Activated CD8-positive, alpha-beta memory T cell treated with anti-CD3 and anti-CD28 coated beads, Interleukin-2, amount 10 ng/mL, durations not matched to agents 7 days and 5 days (primary cell): Measurements from ENCODE around the gene DFFA. TPM values are rescaled to one million over a fixed set of nuclear protein-coding genes. Genes with fewer than 3 reads are reported as not detected.

Source experiments
- ATAC-seq: fragments of 150-1000 bp; cut with Tn5 transposase; one replicate; pipeline ENCODE4 v1.10.0; 2021; ENCODE audit warnings: moderate library complexity
- CTCF ChIA-PET: fragments of 350-600 bp; sonication (Branson Sonifier 250); formaldehyde crosslinking; loops from one replicate; lab custom pipeline; 2021; ENCODE audit warnings: antibody characterized with exemption; lab: Charles Lee
- DNase-seq: peaks from one replicate; pipeline ENCODE4 v3.0.0-alpha.2; 2020
- H3K27ac Mint-ChIP-seq: one replicate; pipeline ENCODE4 v1.8.0; 2021; ENCODE audit warnings: mild to moderate bottlenecking, mixed read lengths
- H3K27me3 Mint-ChIP-seq: one replicate; pipeline ENCODE4 v1.8.0; 2021; ENCODE audit warnings: mixed read lengths
- H3K36me3 Mint-ChIP-seq: one replicate; pipeline ENCODE4 v1.8.0; 2021; ENCODE audit warnings: mild to moderate bottlenecking, mixed read lengths
- H3K4me1 Mint-ChIP-seq: one replicate; pipeline ENCODE4 v1.8.0; 2021; ENCODE audit warnings: mixed read lengths
- H3K4me3 Mint-ChIP-seq: one replicate; pipeline ENCODE4 v1.8.0; 2021; ENCODE audit warnings: mild to moderate bottlenecking, moderate library complexity, mixed read lengths
- H3K9me3 Mint-ChIP-seq: one replicate; pipeline ENCODE4 v1.8.0; 2022; ENCODE audit warnings: low read depth, mixed read lengths
- total RNA-seq, 2 experiments: library from RNA; stranded (reverse); gene quantifications; one replicate each; pipeline ENCODE4 v1.2.3, GENCODE V29; 2021

Gene DFFA
- total RNA-seq, result 10 to 100 TPM; 40.9 to 45.1 TPM

- ATAC-seq (peak; percentile 82), DNase-seq (peak; percentile 97)
- CTCF ChIA-PET, result interaction anchor here (1.8 to 1.9 kb wide), 2 partner anchors 22 to 42 kb away, joined by 12 to 15 read pairs; partner anchors contain the start of gene CENPS
- Mint-ChIP-seq H3K4me3 (peak within 1 kb of the TSS; percentile 97), H3K36me3 (peaks cover 14% of the 10 kb centered on the region), H3K4me1 (peaks cover 45% of the 10 kb centered on the region), H3K27ac (peak within 1 kb of the TSS; percentile 92), H3K9me3 (no peaks in the 10 kb centered on the region), H3K27me3 (no peaks in the 10 kb centered on the region)
These were observed at the start of gene DFFA for GRCh38 chr1:10472220-10473144. Gene DFFA, minus strand, starts transcription at chr1:10472529. Its CDS starts 71 bp downstream, at chr1:10472458.

GRCh38 chr1:10521537-10522157 lies 49.3 kb upstream of the DFFA start:
- Mint-ChIP-seq H3K27ac (no peak overlapping the region), H3K36me3 (peaks cover 15% of the 10 kb centered on the region), H3K27me3 (no peaks in the 10 kb centered on the region), H3K9me3 (no peaks in the 10 kb centered on the region), H3K4me1 (peaks cover 36% of the 10 kb centered on the region), H3K4me3 (no peak overlapping the region)
- DNase-seq (no peak), ATAC-seq (peak; percentile 20)
- CTCF ChIA-PET, result interaction anchor here (0.7 to 5.2 kb wide), 6 partner anchors 8 to 388 kb away, joined by 3 to 24 read pairs (median 4); no protein-coding TSS in a partner anchor

GRCh38 chr1:10520952-10521351 lies 48.6 kb upstream of the DFFA start:
- CTCF ChIA-PET, result interaction anchor here (0.9 to 5.2 kb wide), 5 partner anchors 10 to 389 kb away, joined by 3 to 21 read pairs (median 5); no protein-coding TSS in a partner anchor
- Mint-ChIP-seq H3K4me3 (no peak overlapping the region), H3K4me1 (peaks cover 41% of the 10 kb centered on the region), H3K27me3 (no peaks in the 10 kb centered on the region), H3K27ac (no peak overlapping the region), H3K36me3 (peaks cover 15% of the 10 kb centered on the region), H3K9me3 (no peaks in the 10 kb centered on the region)
- ATAC-seq (no peak), DNase-seq (no peak)

DNA sequence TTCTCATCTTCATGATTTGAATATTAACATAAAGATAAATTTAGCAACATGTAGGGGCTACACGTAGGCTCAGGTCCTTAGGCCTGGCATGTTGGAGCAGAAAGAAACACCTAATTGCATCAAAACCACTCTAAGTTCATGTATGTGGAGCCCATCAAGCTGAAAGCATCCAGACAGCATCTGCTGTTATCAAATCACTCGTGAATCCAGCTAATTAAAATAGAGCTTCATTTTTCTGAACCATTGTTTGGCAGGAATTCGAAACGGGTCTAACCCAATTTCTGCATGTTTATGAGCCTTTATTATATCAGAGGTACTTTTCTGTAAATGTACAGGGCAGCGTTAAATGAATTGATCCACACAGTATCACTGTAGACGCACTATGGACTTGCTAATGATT lies 48.2 kb upstream of the DFFA start:
- CTCF ChIA-PET, result interaction anchor here (1.0 to 1.2 kb wide), 2 partner anchors 13 to 347 kb away, joined by 3 to 5 read pairs; no protein-coding TSS in a partner anchor
- H3K4me3 Mint-ChIP-seq, result no peak overlapping the region
- no peak for DNase-seq
- ATAC-seq, result no peak
- H3K27ac Mint-ChIP-seq, result no peak overlapping the region
- H3K27me3 Mint-ChIP-seq, result no peaks in the 10 kb centered on the region
- peaks cover 46% of the 10 kb centered on the region for H3K4me1 Mint-ChIP-seq
- peaks cover 15% of the 10 kb centered on the region for H3K36me3 Mint-ChIP-seq
- H3K9me3 Mint-ChIP-seq, result no peaks in the 10 kb centered on the region

DNA sequence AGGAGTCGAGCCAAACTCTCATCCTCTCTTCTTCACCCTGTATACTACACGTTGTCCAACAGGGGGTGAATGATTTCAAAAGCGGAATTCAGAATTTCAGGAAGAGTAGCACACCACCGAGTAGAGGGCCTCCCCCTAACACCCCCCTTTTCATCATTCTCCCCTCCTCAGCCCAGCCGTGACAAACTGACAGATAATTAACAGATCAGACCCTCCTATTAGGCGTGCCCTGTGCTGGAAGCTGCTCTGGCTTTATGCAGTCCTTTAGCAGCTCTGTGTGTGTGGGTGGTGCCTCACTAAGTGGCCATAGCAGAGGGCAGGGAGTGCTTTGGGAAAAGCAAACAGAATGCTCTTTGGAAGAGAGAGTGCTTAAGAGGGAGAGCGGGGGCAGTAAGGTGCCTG lies 46.7 kb upstream of the DFFA start:
- CTCF ChIA-PET, result interaction anchor here (0.8 to 1.2 kb wide), 2 partner anchors 24 to 27 kb away, joined by 3 read pairs; no protein-coding TSS in a partner anchor
- ATAC-seq, result no peak
- H3K4me1 Mint-ChIP-seq, result peaks cover 50% of the 10 kb centered on the region
- peaks cover 15% of the 10 kb centered on the region for H3K36me3 Mint-ChIP-seq
- no peak overlapping the region for H3K27ac Mint-ChIP-seq
- H3K27me3 Mint-ChIP-seq, result no peaks in the 10 kb centered on the region
- no peak for DNase-seq
- no peak overlapping the region for H3K4me3 Mint-ChIP-seq
- H3K9me3 Mint-ChIP-seq, result no peaks in the 10 kb centered on the region

DNA sequence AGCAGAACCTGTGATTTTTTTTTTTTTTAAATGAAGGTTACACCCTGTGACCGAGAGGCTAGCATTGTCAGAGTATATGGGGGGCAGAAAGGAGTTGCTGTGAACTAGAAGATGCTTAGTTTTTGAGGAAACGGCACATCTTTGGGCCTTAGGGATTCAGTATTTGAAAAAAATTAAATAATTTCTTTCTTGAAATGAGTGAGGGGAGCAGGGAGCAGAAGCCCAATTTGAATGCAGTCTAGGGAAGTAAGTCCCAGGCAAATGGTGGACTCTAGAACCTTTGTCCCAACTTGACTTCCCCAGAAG lies 45.3 kb upstream of the DFFA start:
- no peak overlapping the region for H3K27ac Mint-ChIP-seq
- CTCF ChIA-PET, result interaction anchor here (0.7 to 1.7 kb wide), 2 partner anchors 9 to 283 kb away, joined by 4 to 7 read pairs; no protein-coding TSS in a partner anchor
- no peaks in the 10 kb centered on the region for H3K27me3 Mint-ChIP-seq
- no peaks in the 10 kb centered on the region for H3K9me3 Mint-ChIP-seq
- peaks cover 11% of the 10 kb centered on the region for H3K36me3 Mint-ChIP-seq
- H3K4me1 Mint-ChIP-seq, result peaks cover 59% of the 10 kb centered on the region
- DNase-seq (no peak), ATAC-seq (no peak)
- H3K4me3 Mint-ChIP-seq, result no peak overlapping the region

GRCh38 chr1:10516925-10517676 lies 44.8 kb upstream of the DFFA start:
- no peaks in the 10 kb centered on the region for H3K9me3 Mint-ChIP-seq
- CTCF ChIA-PET, result interaction anchor here (0.7 to 1.7 kb wide), 2 partner anchors 9 to 283 kb away, joined by 4 to 7 read pairs; no protein-coding TSS in a partner anchor
- H3K4me3 Mint-ChIP-seq, result no peak overlapping the region
- no peak for ATAC-seq
- no peak for DNase-seq
- no peaks in the 10 kb centered on the region for H3K27me3 Mint-ChIP-seq
- no peak overlapping the region for H3K27ac Mint-ChIP-seq
- peaks cover 11% of the 10 kb centered on the region for H3K36me3 Mint-ChIP-seq
- peaks cover 59% of the 10 kb centered on the region for H3K4me1 Mint-ChIP-seq

DNA sequence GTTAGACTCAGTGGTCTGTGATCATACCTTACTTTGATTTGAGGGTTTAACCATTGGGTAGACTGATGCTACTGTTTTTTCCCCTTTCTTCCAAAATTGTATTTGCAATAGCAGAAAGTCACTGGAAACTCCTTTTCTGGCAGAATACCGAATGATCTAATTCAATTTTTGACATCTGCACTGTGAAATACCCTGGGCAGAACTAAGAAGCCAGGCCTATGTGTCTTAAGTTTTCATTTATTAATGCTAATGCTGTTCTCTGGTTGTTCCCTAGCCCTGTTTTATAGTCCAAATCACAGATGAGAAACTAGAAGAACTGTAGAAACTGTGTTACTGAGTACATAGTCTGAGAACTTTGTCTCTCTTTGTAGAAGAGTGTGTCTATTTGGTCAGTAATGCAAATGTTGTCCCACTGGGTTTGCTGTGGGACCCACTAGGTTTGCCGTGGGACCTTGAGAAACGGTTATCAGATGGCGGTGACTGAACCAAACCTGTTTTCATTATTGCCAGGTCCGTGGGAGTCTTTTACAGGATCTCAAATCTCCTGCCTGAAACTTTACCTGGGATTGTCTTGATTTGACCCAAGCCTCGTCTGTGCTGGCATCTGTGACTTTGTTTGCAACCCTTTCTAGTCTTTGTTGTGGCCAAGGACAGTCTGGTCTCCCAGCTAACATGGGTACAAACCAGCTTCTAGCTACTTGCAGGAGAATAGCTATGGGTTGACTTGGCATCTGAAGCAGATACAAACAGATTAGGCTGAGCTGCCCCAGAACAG lies 43.8 kb upstream of the DFFA start:
- Mint-ChIP-seq H3K36me3 (peaks cover 11% of the 10 kb centered on the region), H3K27ac (no peak overlapping the region), H3K4me1 (peaks cover 59% of the 10 kb centered on the region), H3K4me3 (no peak overlapping the region), H3K9me3 (no peaks in the 10 kb centered on the region), H3K27me3 (no peaks in the 10 kb centered on the region)
- ATAC-seq (no peak), DNase-seq (no peak)
- CTCF ChIA-PET, result interaction anchor here (1.7 kb wide), 1 partner anchor 8 kb away, joined by 7 read pairs; no protein-coding TSS in a partner anchor

GRCh38 chr1:10515301-10515975 lies 43.1 kb upstream of the DFFA start:
- no peak for DNase-seq
- no peaks in the 10 kb centered on the region for H3K27me3 Mint-ChIP-seq
- H3K4me3 Mint-ChIP-seq, result no peak overlapping the region
- H3K36me3 Mint-ChIP-seq, result peaks cover 11% of the 10 kb centered on the region
- H3K9me3 Mint-ChIP-seq, result no peaks in the 10 kb centered on the region
- H3K27ac Mint-ChIP-seq, result no peak overlapping the region
- no peak for ATAC-seq
- H3K4me1 Mint-ChIP-seq, result peaks cover 59% of the 10 kb centered on the region
- CTCF ChIA-PET, result interaction anchor here (0.8 to 13.6 kb wide), 3 partner anchors 8 to 355 kb away, joined by 5 to 235 read pairs (median 5); no protein-coding TSS in a partner anchor

DNA sequence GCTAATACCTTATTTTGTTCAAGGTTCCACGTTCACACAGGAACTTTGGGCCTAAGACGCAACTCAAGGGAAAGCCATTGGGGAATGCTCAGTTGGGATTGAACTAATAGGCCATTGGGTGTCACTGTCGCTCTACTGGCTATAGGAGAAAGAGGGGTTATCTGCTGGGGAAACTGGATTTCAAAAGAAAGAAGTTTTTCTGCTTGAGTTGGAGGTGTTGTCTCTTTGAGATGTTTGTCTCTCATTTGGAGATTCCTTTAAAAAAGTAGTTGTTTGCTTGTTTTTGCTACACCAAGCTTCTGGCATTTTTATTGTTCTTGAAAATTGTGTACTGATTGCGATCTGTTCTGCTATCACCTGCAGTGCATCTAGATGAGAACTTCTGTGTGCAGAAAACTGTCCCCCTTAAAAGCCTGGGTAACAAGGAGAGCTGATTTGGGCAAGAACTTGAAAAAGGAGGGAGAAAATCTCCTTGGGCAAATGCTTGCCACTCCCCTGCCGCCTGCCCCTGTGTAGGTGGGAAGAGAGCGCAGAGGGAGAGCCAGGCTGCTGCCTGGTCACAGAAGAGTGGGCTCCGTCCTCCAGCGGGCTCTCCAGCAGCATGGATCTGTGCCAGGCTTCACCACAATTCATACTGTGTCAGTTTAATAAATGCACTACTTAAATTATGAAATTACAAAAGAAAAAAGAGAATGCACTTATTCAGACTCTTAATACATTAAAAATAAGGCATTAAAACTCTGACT lies 42.3 kb upstream of the DFFA start:
- no peak for ATAC-seq
- Mint-ChIP-seq H3K27ac (no peak overlapping the region), H3K27me3 (no peaks in the 10 kb centered on the region), H3K36me3 (peaks cover 10% of the 10 kb centered on the region), H3K9me3 (no peaks in the 10 kb centered on the region), H3K4me3 (no peak overlapping the region), H3K4me1 (peaks cover 66% of the 10 kb centered on the region)
- DNase-seq, result no peak
- CTCF ChIA-PET, result interaction anchor here (0.6 to 13.6 kb wide), 6 partner anchors 9 to 355 kb away, joined by 3 to 235 read pairs (median 4); no protein-coding TSS in a partner anchor

DNA sequence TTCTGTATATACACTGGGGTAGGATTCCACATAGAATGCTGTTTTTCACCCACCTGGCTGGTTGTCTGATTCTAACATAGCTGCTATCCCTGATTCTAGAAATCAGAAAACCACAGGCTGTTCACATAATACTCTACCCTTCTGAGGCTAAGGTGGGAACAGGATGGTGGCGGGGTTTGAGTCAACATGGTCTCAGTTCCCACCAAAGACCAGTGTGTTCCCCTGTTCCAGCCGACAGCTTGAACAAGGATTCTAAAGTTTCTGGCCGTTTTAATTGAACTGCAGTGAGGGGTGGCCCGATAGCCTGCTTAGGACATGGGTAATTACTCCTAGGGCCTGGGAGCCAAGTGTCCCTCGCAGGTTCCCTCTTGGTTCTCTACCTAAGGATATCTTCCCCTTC lies 40.9 kb upstream of the DFFA start:
- Mint-ChIP-seq H3K9me3 (no peaks in the 10 kb centered on the region), H3K27ac (peak overlapping the region; percentile 67), H3K36me3 (peaks cover 8% of the 10 kb centered on the region), H3K4me3 (peak overlapping the region; percentile 46), H3K4me1 (peaks cover 75% of the 10 kb centered on the region), H3K27me3 (no peaks in the 10 kb centered on the region)
- no peak for ATAC-seq
- CTCF ChIA-PET, result interaction anchor here (0.8 to 13.6 kb wide), 8 partner anchors 8 to 429 kb away, joined by 3 to 235 read pairs (median 4); no protein-coding TSS in a partner anchor
- DNase-seq, result peak; percentile 62
